K562 (cell line): ENCODE results near the gene SLC26A6. TPM values are rescaled to one million over a fixed set of nuclear protein-coding genes. Genes with fewer than 3 reads are reported as not detected.

Source experiments
- ATAC-seq: fragments of 200-7000 bp; cut with Tn5 transposase; 3 replicates; pipeline ENCODE4 v1.9.1; 2020; ENCODE audit warnings: moderate library complexity
- BruUV-seq: library from RNA; stranded (reverse); fragments of 400-500 nt; replicated peaks from 2 replicates; lab custom pipeline; 2021; lab: Mats Ljungman, UMichigan
- CTCF ChIA-PET: fragments of 300-600 bp; formaldehyde crosslinking; extraction: SDS; loops from one replicate; lab custom pipeline; 2021; ENCODE audit warnings: low intra/inter-chr PET ratio; lab: Yijun Ruan, JAX
- POLR2A ChIA-PET: fragments of 300-600, 350-650 bp; sonication (Branson Sonifier 250); formaldehyde crosslinking; extraction: SDS; loops from one replicate; lab custom pipeline; 2021; ENCODE audit warnings: antibody characterized with exemption, inconsistent platforms; lab: Yijun Ruan, JAX
- DNase-seq, 4 experiments: peaks; one replicate each; pipeline versions ENCODE4 v3.0.0 to v3.0.0-alpha.2; 2011 to 2018; ENCODE audit warnings: low spot score in 3 of 4, mixed read lengths in 3 of 4; ENCODE audit errors: extremely low read depth in 1 of 4
- FAIRE-seq: peaks from 2 replicates; lab custom pipeline; 2011; peaks lifted over from hg19 to GRCh38; lab: Jason Lieb, UNC
- H2AFZ ChIP-seq: 2 replicates; pipeline ENCODE4 v1.6.0; 2011; ENCODE audit warnings: low read depth, low read length, control low read depth, inconsistent platforms
- H3K27ac ChIP-seq: fragments of 200-600 bp; 3 replicates; pipeline ENCODE4 v1.8.0; 2011; ENCODE audit warnings: low read depth, mild to moderate bottlenecking, control low read depth, inconsistent platforms, low read length, moderate library complexity, mixed read lengths; ENCODE audit errors: extremely low read depth
- H3K27me3 ChIP-seq, 2 experiments: fragments of 300-600 bp in 1 of 2; 2 replicates in 1 of 2; 3 replicates in 1 of 2; pipeline versions ENCODE4 v1.6.0 to v1.8.0; 2011; ENCODE audit warnings: inconsistent platforms in 2 of 2, low read length in 2 of 2, mild to moderate bottlenecking in 1 of 2, mixed read lengths in 1 of 2, moderate library complexity in 1 of 2; ENCODE audit not compliant: control insufficient read depth in 2 of 2, insufficient read depth in 2 of 2
- H3K36me3 ChIP-seq: fragments of 300-600 bp; 3 replicates; pipeline ENCODE4 v1.8.0; 2011; ENCODE audit warnings: mild to moderate bottlenecking, low read length, inconsistent platforms; ENCODE audit not compliant: control insufficient read depth, insufficient read depth
- H3K4me1 ChIP-seq, 2 experiments: fragments of 200-600 bp in 1 of 2; replicated peaks in 1 of 2; 2 replicates in 1 of 2; 3 replicates in 1 of 2; pipeline versions ENCODE4 v1.5.1 to v1.8.0; 2011; ENCODE audit warnings: inconsistent platforms in 2 of 2, low read length in 2 of 2, mild to moderate bottlenecking in 1 of 2, mixed read lengths in 1 of 2, moderate library complexity in 1 of 2; ENCODE audit not compliant: control insufficient read depth in 2 of 2, insufficient read depth in 2 of 2
- H3K4me2 ChIP-seq: 2 replicates; pipeline ENCODE4 v1.6.1; 2011; ENCODE audit warnings: low read length, control low read depth, inconsistent platforms, mixed read lengths; ENCODE audit not compliant: insufficient read depth
- H3K4me3 ChIP-seq: fragments of 200-600 bp; sonication (generic), shearing (Covaris generic); 2 replicates; pipeline ENCODE4 v1.5.1; 2016; ENCODE audit warnings: control low read depth, inconsistent platforms
- H3K79me2 ChIP-seq: fragments of 200-600 bp; 3 replicates; pipeline ENCODE4 v1.8.0; 2011; ENCODE audit warnings: low read length, inconsistent platforms; ENCODE audit not compliant: control insufficient read depth, insufficient read depth
- H3K9ac ChIP-seq, 2 experiments: 2 replicates each; pipeline versions ENCODE4 v1.6.0 to v1.6.1; 2011; ENCODE audit warnings: low read depth in 2 of 2, low read length in 2 of 2, control low read depth in 1 of 2, inconsistent platforms in 1 of 2, mild to moderate bottlenecking in 1 of 2, mixed read lengths in 1 of 2; ENCODE audit not compliant: insufficient read depth in 1 of 2
- H3K9me1 ChIP-seq: one replicate; pipeline ENCODE4 v1.6.0; 2011; ENCODE audit warnings: inconsistent platforms, mild to moderate bottlenecking, low read length, moderate library complexity; ENCODE audit not compliant: control insufficient read depth, insufficient read depth
- H3K9me3 ChIP-seq: replicated peaks from 2 replicates; pipeline ENCODE4 v1.5.1; 2011; ENCODE audit warnings: low read depth, low read length, inconsistent platforms; ENCODE audit not compliant: control insufficient read depth, insufficient read depth
- H4K20me1 ChIP-seq: replicated peaks from 2 replicates; pipeline ENCODE4 v1.6.1; 2011; ENCODE audit warnings: low read length, inconsistent platforms, mixed read lengths; ENCODE audit not compliant: control insufficient read depth, insufficient read depth
- COPS2 ChIP-seq: fragments of 450-650 bp; conservative IDR thresholded peaks from 2 replicates; pipeline ENCODE4 v1.6.1; 2016; ENCODE audit warnings: mild to moderate bottlenecking, moderate library complexity
- ESRRB ChIP-seq: fragments of 250-450 bp; sonication (Bioruptor Pico); IDR thresholded peaks from 2 replicates; pipeline ENCODE4 v1.5.0; 2020; ENCODE audit warnings: mild to moderate bottlenecking, moderate library complexity, borderline replicate concordance
- GTF2A2 ChIP-seq: IDR thresholded peaks from 2 replicates; pipeline ENCODE4 v1.6.1; 2016; ENCODE audit warnings: mild to moderate bottlenecking, missing genetic modification characterization, missing compliant biosample characterization
- JUND ChIP-seq, 2 experiments: IDR thresholded peaks; 2 replicates in 1 of 2; 3 replicates in 1 of 2; pipeline ENCODE4 v1.6.1; 2011; ENCODE audit warnings: borderline replicate concordance in 2 of 2, low read depth in 2 of 2, low read length in 2 of 2, improper control_type of control experiment in 1 of 2, missing biosample characterization in 1 of 2, missing genetic modification characterization in 1 of 2, missing genetic modification reagents in 1 of 2
- PHF8 ChIP-seq: fragments of 200-600 bp; sonication (generic); IDR thresholded peaks from 2 replicates; pipeline ENCODE4 v1.6.1; 2012; ENCODE audit warnings: mixed run types, mild to moderate bottlenecking, inconsistent platforms, low read length, moderate library complexity, borderline replicate concordance
- POLR2A ChIP-seq: fragments of 450-650 bp; conservative IDR thresholded peaks from 2 replicates; pipeline ENCODE4 v1.6.1; 2016
- PTBP1 ChIP-seq: fragments of 200-400 bp; formaldehyde crosslinking; IDR thresholded peaks from 2 replicates; pipeline ENCODE4 v1.6.1; 2017; ENCODE audit warnings: low read depth, low read length
- RBFOX2 ChIP-seq: fragments of 200-400 bp; formaldehyde crosslinking; IDR thresholded peaks from 2 replicates; pipeline ENCODE4 v1.6.1; 2017; ENCODE audit warnings: low read depth, mild to moderate bottlenecking, low read length, moderate library complexity
- RBM22 ChIP-seq: fragments of 200-400 bp; formaldehyde crosslinking; IDR thresholded peaks from 2 replicates; pipeline ENCODE4 v1.6.1; 2018; ENCODE audit warnings: low read length, low read depth; ENCODE audit not compliant: poor library complexity, severe bottlenecking
- STAT5B ChIP-seq: fragments of 250-450 bp; sonication (Bioruptor Pico); IDR thresholded peaks from 2 replicates; pipeline ENCODE4 v1.8.0; 2021; ENCODE audit warnings: mild to moderate bottlenecking, inconsistent platforms
- ZC3H11A ChIP-seq: IDR thresholded peaks from 2 replicates; pipeline ENCODE4 v1.6.1; 2012; ENCODE audit warnings: low read depth, low read length, improper control_type of control experiment
- ZNF212 ChIP-seq: fragments of 450-650 bp; formaldehyde crosslinking; IDR thresholded peaks from 2 replicates; pipeline ENCODE4 v1.4.0; 2020; ENCODE audit warnings: mild to moderate bottlenecking
- ZNF57 ChIP-seq: fragments of 450-650 bp; formaldehyde crosslinking; IDR thresholded peaks from 2 replicates; pipeline ENCODE4 v1.4.0; 2020; ENCODE audit warnings: mild to moderate bottlenecking, moderate library complexity
- WGBS: fragments of 100-300 bp; shearing (Covaris generic); methylation state at CpG from one replicate; pipeline ENCODE4 v1.1.6; 2016; ENCODE audit warnings: low coverage, mixed read lengths; ENCODE audit not compliant: insufficient coverage; ENCODE audit errors: missing lambda C conversion rate; 5-methylcytosine and 5-hydroxymethylcytosine counted together
- in situ Hi-C: fragments of 300-500 bp; cut with MboI; formaldehyde crosslinking; loops from 4 replicates; pipeline ENCODE4 v1.15.0; 2018; ENCODE audit warnings: inconsistent platforms, mixed read lengths
- intact Hi-C: fragments of 100-400 bp; cut with micrococcal nuclease; formaldehyde crosslinking; loops from 2 replicates; pipeline ENCODE4 v1.14.2; 2022
- polyA plus RNA-seq, 8 experiments: library from polyadenylated mRNA; depleted of rRNA in 4 of 8; stranded (reverse) in 5 of 8; unstranded in 3 of 8; fragments of >200 nt; fragmentation: Nextera tagmentation in 2 of 8; fragmentation: Illumina TruSeq in 1 of 8; extraction: Ambion mirVana in 2 of 8; extraction: Trizol in 1 of 8; gene quantifications; 2 replicates each; pipeline versions ENCODE4 v1.2.1 to v1.2.3, GENCODE V29; 2011 to 2014; ENCODE audit warnings: inconsistent platforms in 1 of 8, missing spikeins in 1 of 8
- total RNA-seq, 7 experiments: library from RNA; depleted of rRNA in 6 of 7; stranded (reverse); fragments of >200 nt in 6 of 7; fragmentation: Illumina TruSeq in 2 of 7; extraction: Trizol in 2 of 7; gene quantifications; 2 replicates each; pipeline versions ENCODE4 v1.2.1 to v1.2.3, GENCODE V29; 2011 to 2021; ENCODE audit warnings: low replicate concordance in 1 of 7
- TF ChIP-seq, protein P1 (sequence below): sonication (generic); formaldehyde crosslinking; IDR thresholded peaks from 2 replicates; pipeline ENCODE4 v1.8.0; 2022; ENCODE audit warnings: mild to moderate bottlenecking, missing genetic modification reagents
- TF ChIP-seq, protein P2 (sequence below): fragments of 450-650 bp; formaldehyde crosslinking; IDR thresholded peaks from 2 replicates; pipeline ENCODE4 v1.4.0; 2020; ENCODE audit warnings: mild to moderate bottlenecking, moderate library complexity
- TF ChIP-seq, protein P3 (sequence below): IDR thresholded peaks from 2 replicates; pipeline ENCODE4 v1.6.1; 2016; ENCODE audit warnings: missing genetic modification characterization, missing compliant biosample characterization

The SLC26A6 gene
- total and polyA plus RNA-seq, 9 of the 15 experiments (the other 6 are each of a cell fraction or from before 2014, with no cell fraction given): 2.1 to 27.2 (median 14.8) TPM

DNA sequence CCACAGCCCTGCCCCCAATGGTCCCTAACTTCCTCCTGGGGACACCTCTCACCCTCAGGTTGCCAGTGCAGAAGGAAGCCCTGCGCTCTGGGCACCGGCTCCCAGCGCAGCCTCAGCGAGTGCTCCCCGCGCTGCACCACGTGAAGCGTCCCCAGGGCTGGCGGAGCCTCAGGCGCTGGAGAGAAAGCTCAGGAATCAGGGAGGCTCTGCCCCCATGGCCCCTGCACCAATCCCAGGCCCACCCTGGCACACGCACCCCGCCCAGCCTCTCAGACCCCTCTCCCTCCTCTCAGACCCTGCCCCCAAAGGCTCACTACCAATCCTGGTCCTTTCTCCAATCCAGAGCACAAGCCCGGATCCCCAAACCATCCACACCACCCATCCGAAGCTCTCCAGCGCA is 47.0 kb downstream of the SLC26A6 start:
- Histone ChIP-seq H3K27me3 (peaks cover 0 to 31% of the 10 kb centered on the region in 2 experiments; a peak in 3 of 5 replicates), H4K20me1 (no peaks in the 10 kb centered on the region; the same call in 1 of the 2 replicates), H3K27ac (no peak overlapping the region), H2AFZ (no peak overlapping the region), H3K36me3 (no peaks in the 10 kb centered on the region), H3K9ac (0 out of 4 replicates have a peak overlapping the region, but pooled peaks of 1 of the 2 experiments have one; percentile 26), H3K9me3 (no peaks in the 10 kb centered on the region), H3K4me3 (no peak overlapping the region), H3K4me2 (no peak overlapping the region), H3K4me1 (peaks cover 0 to 23% of the 10 kb centered on the region in 2 experiments; a peak in 2 of 5 replicates), H3K79me2 (no peaks in the 10 kb centered on the region), H3K9me1 (no peaks in the 10 kb centered on the region)
- no TSS peak for BruUV-seq
- in situ Hi-C loops (no loop called here), intact Hi-C loops (no loop called here)
- CTCF ChIA-PET: no interaction called here
- whole genome bisulfite sequencing: 60% methylated on average over 4 of the region's 15 CpGs
- FAIRE-seq (no peak), ATAC-seq (no peak), DNase-seq (no peak)
- TF ChIP-seq, protein P1, sequence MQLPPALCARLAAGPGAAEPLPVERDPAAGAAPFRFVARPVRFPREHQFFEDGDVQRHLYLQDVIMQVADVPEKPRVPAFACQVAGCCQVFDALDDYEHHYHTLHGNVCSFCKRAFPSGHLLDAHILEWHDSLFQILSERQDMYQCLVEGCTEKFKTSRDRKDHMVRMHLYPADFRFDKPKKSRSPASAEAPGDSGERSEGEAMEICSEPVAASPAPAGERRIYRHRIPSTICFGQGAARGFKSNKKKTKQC: no peak
- TF ChIP-seq ESRRB (no peak), STAT5B (no peak), PTBP1 (no peak), ZC3H11A (no peak), GTF2A2 (tag) (no peak), ZNF212 (CRISPR knock-in tag) (no peak), RBM22 (no peak), JUND (IDR thresholded peaks at IDR 0.05; ENCODE audit: borderline replicate concordance, low read depth, low read length) (no peak), JUND (tag; IDR thresholded peaks at IDR 0.05; ENCODE audit: borderline replicate concordance, low read depth, low read length) (no peak), POLR2A (no peak), ZNF57 (CRISPR knock-in tag) (no peak), PHF8 (no peak), COPS2 (no peak), RBFOX2 (no peak)
- TF ChIP-seq, protein P2, sequence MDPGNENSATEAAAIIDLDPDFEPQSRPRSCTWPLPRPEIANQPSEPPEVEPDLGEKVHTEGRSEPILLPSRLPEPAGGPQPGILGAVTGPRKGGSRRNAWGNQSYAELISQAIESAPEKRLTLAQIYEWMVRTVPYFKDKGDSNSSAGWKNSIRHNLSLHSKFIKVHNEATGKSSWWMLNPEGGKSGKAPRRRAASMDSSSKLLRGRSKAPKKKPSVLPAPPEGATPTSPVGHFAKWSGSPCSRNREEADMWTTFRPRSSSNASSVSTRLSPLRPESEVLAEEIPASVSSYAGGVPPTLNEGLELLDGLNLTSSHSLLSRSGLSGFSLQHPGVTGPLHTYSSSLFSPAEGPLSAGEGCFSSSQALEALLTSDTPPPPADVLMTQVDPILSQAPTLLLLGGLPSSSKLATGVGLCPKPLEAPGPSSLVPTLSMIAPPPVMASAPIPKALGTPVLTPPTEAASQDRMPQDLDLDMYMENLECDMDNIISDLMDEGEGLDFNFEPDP (CRISPR knock-in tag): no peak
- TF ChIP-seq, protein P3, sequence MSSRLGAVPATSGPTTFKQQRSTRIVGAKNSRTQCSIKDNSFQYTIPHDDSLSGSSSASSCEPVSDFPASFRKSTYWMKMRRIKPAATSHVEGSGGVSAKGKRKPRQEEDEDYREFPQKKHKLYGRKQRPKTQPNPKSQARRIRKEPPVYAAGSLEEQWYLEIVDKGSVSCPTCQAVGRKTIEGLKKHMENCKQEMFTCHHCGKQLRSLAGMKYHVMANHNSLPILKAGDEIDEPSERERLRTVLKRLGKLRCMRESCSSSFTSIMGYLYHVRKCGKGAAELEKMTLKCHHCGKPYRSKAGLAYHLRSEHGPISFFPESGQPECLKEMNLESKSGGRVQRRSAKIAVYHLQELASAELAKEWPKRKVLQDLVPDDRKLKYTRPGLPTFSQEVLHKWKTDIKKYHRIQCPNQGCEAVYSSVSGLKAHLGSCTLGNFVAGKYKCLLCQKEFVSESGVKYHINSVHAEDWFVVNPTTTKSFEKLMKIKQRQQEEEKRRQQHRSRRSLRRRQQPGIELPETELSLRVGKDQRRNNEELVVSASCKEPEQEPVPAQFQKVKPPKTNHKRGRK (tag): no peak
- POLR2A ChIA-PET: interaction anchor here (0.6 to 1.2 kb wide), 3 partner anchors 9 to 34 kb away, joined by 3 to 4 read pairs (median 4); no protein-coding TSS in a partner anchor
